T1000 (cell line): ENCODE measurements around the gene ZBTB39.
"Not testable (repeated sequence)": the region's sequence is repeated elsewhere in the genome, so short reads cannot be mapped to it uniquely, and the experiment has no call there.

Source experiments
- DNase-seq: peaks from one replicate; lab custom pipeline; 2025; ENCODE audit warnings: mixed read lengths; lab: John Stamatoyannopoulos, UW

Gene ZBTB39

DNA sequence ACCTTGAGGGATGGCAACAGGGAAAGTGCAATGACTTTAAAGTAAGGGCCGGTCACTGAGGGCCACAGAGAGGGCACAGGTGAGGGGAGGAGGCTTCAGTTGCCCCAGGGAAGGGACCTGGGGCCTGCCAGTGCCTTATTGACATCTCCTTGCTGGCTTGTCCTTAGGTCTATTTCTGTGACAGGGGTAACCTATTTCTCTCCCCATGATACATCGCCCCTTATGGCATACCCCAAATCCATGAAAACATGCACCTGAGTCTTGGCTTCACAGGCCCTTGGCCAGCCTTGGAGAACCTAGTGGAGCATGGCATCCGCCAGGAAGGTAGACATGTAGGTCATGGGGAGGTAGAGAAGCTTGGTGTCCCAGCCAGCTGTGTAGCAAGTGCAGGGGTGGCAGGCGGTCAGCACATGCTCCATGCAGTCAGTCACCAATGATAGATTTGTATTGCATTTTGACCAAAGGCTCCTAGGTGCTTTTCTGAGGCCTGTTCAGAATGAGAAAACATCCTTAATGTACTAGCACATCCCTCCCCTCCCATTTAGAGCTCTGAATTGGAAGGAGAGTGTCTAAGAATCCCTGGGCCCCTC, 25.3 kb downstream of the ZBTB39 start:
- no peak for DNase-seq

DNA sequence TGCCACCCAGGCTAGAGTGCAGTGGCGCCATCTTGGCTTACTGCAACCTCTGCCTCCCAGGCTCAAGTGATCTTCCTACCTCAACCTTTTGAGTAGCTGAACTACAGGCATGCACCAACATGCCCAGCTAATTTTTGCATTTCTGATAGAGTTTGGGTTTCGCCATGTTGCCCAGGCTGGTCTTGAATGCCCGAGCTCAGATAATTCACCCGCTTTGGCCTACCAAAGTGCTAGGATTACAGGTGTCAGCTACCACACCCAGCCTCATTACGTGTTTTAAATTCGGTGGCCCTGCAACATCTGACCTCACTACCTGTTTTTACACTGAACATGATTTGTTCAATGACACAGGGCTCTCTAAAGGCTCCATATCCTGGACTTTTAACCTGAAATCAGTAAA, 26.1 kb downstream of the ZBTB39 start:
- DNase-seq: no peak

GRCh38 chr12:56979628-56980027, 26.7 kb downstream of the ZBTB39 start:
- no peak for DNase-seq

GRCh38 chr12:56978397-56979138, 27.8 kb downstream of the ZBTB39 start:
- DNase-seq: no peak

- not testable (repeated sequence) for DNase-seq
These were observed 29.0 kb downstream of the ZBTB39 start for GRCh38 chr12:56977361-56977760.

DNA sequence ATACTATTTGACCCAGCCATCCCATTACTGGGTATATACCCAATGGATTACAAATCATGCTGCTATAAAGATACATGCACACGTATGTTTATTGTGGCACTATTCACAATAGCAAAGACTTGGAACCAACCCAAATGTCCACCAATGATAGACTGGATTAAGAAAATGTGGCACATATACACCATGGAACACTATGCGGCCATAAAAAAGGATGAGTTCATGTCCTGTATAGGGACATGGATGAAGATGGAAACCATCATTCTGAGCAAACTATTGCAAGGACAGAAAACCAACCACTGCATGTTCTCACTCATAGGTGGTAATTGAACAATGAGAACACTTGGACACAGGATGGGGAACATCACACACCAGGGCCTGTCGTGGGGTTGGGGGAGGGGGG, 32.1 kb downstream of the ZBTB39 start:
- DNase-seq: not testable (repeated sequence)

- DNase-seq: not testable (repeated sequence)
These were observed 37.4 kb downstream of the ZBTB39 start for GRCh38 chr12:56968910-56969309.

- not testable (repeated sequence) for DNase-seq
These were observed 40.2 kb downstream of the ZBTB39 start for GRCh38 chr12:56965997-56966642.

DNA sequence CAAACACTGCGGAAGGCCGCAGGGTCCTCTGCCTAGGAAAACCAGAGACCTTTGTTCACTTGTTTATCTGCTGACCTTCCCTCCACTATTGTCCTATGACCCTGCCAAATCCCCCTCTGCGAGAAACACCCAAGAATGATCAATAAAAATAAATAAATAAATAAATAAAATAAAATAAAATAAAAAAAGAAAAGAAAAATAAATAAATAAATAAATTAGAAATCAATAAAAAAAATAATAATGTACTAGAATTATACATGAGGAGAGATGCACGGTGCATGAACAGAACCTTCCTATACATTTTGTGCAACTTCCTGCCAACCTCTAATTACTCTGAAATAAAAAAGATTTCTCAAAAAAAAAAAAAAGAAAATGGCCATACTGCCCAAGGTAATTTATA, 41.2 kb downstream of the ZBTB39 start:
- not testable (repeated sequence) for DNase-seq

GRCh38 chr12:56963557-56963956, 42.8 kb downstream of the ZBTB39 start:
- DNase-seq: not testable (repeated sequence)

DNA sequence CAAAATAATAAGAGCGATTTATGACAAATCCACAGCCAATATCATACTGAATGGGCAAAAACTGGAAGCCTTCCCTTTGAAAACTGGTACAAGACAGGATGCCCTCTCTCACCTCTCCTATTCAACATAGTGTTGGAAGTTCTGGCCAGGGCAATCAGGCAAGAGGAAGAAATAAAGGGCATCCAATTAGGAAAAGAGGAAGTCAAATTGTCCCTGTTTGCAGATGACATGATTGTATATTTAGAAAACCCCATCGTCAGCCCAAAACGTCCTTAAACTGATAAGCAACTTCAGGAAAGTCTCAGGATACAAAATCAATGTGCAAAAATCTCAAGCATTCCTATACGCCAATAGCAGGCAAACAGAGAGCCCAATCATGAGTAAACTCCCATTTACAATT, 44.1 kb downstream of the ZBTB39 start:
- not testable (repeated sequence) for DNase-seq

DNA sequence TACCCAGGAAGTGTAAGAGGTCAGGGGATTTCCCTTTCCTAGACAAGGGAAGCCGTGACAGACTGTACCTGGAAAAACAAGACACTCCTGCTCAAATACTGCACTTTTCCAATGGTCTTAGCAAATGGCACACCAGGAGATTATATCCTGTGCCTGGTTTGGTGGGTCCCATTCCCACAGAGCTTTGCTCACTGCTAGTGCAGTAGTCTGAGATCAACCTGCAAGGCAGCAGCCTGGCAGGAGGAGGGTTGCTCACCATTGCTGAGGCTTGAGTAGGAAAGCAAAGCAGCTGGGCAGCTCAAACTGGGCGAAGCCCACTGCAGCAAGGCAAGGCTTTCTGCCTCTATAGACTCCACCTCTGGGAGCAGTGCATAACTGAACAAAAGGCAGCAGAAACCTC, 47.9 kb downstream of the ZBTB39 start:
- DNase-seq: no peak

GRCh38 chr12:56957229-56958052, 48.9 kb downstream of the ZBTB39 start, which contains the start of gene RDH16:
TSS of gene RDH16 (minus strand) at chr12:56957608. CDS start at chr12:56957462, 146 bp downstream.
- no peak for DNase-seq

- no peak for DNase-seq
These were observed 50.6 kb downstream of the ZBTB39 start for GRCh38 chr12:56955631-56956256.

DNA sequence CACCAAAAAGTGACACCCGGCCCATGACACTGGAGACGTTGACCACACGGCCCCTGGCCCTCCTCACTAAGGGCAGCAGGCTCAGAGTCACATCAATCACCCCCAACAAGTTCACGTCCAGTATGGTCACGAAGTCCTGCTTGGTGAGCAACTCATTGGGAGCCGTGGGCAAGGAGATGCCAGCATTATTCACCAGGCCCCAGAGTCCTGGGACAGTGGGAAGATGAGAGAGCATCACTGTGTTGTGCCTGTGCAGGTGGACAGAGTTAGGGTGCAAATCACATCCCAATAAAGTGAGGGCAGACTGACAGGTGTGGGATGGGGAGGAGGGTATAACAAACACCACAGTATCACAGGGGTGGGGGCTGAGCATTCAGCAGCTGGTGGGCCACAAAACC, 51.4 kb downstream of the ZBTB39 start:
- no peak for DNase-seq

GRCh38 chr12:56954057-56954957, 52.0 kb downstream of the ZBTB39 start:
- no peak for DNase-seq

DNA sequence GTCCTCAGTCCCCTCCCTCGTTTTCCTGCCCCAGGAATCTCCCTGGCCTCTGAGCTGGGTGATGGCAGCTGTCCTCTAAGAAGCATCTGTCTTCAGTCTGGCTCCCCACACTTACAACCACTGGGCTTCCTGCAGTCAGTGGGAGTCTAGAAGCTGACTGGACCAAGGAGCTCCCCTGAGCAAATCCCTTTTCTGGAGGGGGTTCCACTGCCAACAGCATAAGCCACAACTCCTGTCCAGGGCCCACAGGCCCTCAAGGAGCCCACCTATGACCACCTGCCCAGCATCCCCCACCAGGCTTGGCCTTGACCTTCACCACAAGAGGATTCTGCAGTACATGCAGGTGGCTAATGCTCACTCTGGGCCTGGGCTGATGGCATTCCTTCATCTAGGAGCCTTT, 53.0 kb downstream of the ZBTB39 start:
- no peak for DNase-seq

- DNase-seq: no peak
These were observed 54.6 kb downstream of the ZBTB39 start for GRCh38 chr12:56951582-56952339.

- DNase-seq: no peak
These were observed 57.5 kb downstream of the ZBTB39 start for GRCh38 chr12:56948881-56949280.
